Lower leg skin (tissue), 4 donors: ENCODE data around the gene MALSU1. TPM values are rescaled to one million over a fixed set of nuclear protein-coding genes. Genes with fewer than 3 reads are reported as not detected.

Experiments used
- DNase-seq, 2 donors: peaks; one replicate each; pipeline ENCODE4 v3.0.0-alpha.2; 2019; ENCODE audit warnings: low spot score in 2 of 2
- H3K4me3 ChIP-seq: fragments of 200-600 bp; sonication (generic); 2 replicates; pipeline ENCODE4 v1.5.1; 2017; ENCODE audit warnings: mild to moderate bottlenecking, low read depth; ENCODE audit not compliant: poor library complexity, severe bottlenecking
- POLR2A ChIP-seq, 2 donors: fragments of 450-650 bp; IDR thresholded peaks; one replicate each; pipeline ENCODE4 v1.6.1; 2016 to 2017; ENCODE audit warnings: antibody characterized with exemption in 2 of 2, mild to moderate bottlenecking in 1 of 2, moderate library complexity in 1 of 2
- WGBS, 2 donors: methylation state at CpG; one replicate each; pipeline ENCODE4 v1.1.5; 2018; 5-methylcytosine and 5-hydroxymethylcytosine counted together
- intact Hi-C: fragments of 100-400 bp; cut with DNase I; formaldehyde crosslinking; loops from one replicate; pipeline ENCODE4 v1.15.0; 2023; ENCODE audit warnings: low total_unique reads
- total RNA-seq, 4 donors: library from RNA; depleted of rRNA; stranded (reverse); fragments of >200 nt; gene quantifications; one replicate each; pipeline ENCODE4 v1.1.0, GENCODE V29; 2016
- TF ChIP-seq, protein P1 (sequence below), 3 donors: fragments of 450-650 bp; IDR thresholded peaks; one replicate each; pipeline ENCODE4 v1.5.1; 2016; ENCODE audit warnings: antibody characterized with exemption in 3 of 3, mild to moderate bottlenecking in 3 of 3, moderate library complexity in 2 of 3

MALSU1 gene
- total RNA-seq, 4 donors from 2014 or later = 32.1 to 47.6 (median 35.2) TPM

DNA sequence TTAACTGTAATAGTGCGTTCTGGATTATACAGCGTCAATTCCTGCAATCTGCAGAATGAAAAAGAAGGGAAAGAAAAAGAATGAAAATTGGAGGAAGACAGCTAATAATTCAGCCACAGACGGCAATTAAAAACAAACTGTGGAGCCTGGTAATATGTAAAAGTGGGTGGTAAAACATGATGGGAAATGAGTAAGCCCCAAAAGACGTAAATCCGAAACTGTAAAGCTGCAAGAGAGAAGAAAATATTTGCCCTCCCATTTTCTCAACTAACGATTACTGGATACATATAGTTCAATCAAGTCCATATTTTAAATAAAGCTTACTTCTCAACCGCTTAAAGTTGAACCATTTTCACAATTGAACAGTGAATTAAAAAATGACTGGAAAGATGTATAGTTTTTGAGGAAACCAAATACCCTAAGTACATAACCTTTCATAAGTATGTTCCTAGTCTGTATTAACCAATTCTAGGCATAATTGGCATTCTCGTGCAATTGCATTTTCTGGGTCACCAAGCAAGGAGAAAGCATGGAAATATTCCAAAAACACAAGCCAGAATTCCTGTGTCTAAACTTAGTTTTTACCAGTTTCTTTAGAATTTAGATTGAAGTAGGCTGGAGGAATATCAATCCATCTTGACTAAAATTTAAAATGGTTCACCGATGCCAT lies 44.8 kb downstream of the MALSU1 start:
- TF ChIP-seq, protein P1, sequence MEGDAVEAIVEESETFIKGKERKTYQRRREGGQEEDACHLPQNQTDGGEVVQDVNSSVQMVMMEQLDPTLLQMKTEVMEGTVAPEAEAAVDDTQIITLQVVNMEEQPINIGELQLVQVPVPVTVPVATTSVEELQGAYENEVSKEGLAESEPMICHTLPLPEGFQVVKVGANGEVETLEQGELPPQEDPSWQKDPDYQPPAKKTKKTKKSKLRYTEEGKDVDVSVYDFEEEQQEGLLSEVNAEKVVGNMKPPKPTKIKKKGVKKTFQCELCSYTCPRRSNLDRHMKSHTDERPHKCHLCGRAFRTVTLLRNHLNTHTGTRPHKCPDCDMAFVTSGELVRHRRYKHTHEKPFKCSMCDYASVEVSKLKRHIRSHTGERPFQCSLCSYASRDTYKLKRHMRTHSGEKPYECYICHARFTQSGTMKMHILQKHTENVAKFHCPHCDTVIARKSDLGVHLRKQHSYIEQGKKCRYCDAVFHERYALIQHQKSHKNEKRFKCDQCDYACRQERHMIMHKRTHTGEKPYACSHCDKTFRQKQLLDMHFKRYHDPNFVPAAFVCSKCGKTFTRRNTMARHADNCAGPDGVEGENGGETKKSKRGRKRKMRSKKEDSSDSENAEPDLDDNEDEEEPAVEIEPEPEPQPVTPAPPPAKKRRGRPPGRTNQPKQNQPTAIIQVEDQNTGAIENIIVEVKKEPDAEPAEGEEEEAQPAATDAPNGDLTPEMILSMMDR (IDR thresholded peaks at IDR 0.05) = no peak
- no peak for TF ChIP-seq POLR2A (IDR thresholded peaks at IDR 0.05)
- 93 to 94% methylated on average over 9 of the region's 9 CpGs for WGBS, 2 donors
- DNase-seq = no peak

DNA sequence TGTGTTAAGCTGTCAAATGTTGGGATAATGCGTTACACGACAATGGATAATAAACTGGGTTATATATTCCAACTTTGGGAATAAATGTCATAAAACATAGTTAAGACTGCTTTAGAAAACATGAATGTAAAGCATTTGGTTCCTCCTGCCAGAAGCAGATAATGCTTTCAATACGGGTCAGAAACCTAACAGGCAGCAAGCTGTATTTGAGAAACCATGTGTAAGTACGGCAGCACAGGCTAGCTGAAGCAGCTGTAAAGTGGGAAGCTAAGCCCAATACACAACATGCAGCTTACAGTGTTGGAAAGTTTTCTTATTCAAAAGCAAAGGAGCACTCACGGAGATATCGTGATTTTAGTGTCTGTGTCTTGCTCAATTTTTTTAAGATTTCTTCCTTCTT lies 46.5 kb downstream of the MALSU1 start:
- 78 to 81% methylated on average over 6 of the region's 6 CpGs for WGBS, 2 donors
- no peak for TF ChIP-seq POLR2A (IDR thresholded peaks at IDR 0.05)
- TF ChIP-seq, protein P1 (IDR thresholded peaks at IDR 0.05) = no peak
- no peak for DNase-seq
- intact Hi-C loops = no loop called here
- H3K4me3 ChIP-seq = no peak overlapping the region

More for the DNA sequence above, 44.8 kb downstream of the MALSU1 start:
- intact Hi-C loops = no loop called here
- no peak overlapping the region for H3K4me3 ChIP-seq

DNA sequence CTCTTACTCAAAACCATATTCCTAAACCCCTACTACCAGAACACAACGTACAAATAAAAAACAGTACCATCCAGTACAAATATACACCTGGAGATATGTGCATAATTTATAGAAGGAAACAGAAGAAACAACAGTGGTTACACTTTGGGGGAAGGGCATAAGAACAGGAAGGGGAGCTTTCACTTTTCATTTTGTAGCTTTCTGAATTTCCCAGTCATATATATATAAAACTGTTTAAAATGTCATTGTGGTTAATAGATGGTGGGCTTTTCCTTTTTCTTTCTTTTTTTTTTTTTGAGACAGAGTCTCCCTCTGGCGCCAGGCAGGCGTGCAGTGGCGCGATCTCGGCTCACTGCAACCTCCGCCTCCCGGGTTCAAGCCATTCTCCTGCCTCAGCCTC lies 47.2 kb downstream of the MALSU1 start:
- H3K4me3 ChIP-seq = no peak overlapping the region
- intact Hi-C loops = no loop called here
- no peak for TF ChIP-seq POLR2A (IDR thresholded peaks at IDR 0.05)
- TF ChIP-seq, protein P1 (IDR thresholded peaks at IDR 0.05) = no peak
- no peak for DNase-seq
- WGBS, 2 donors = 76 to 89% methylated on average over 8 of the region's 8 CpGs

DNA sequence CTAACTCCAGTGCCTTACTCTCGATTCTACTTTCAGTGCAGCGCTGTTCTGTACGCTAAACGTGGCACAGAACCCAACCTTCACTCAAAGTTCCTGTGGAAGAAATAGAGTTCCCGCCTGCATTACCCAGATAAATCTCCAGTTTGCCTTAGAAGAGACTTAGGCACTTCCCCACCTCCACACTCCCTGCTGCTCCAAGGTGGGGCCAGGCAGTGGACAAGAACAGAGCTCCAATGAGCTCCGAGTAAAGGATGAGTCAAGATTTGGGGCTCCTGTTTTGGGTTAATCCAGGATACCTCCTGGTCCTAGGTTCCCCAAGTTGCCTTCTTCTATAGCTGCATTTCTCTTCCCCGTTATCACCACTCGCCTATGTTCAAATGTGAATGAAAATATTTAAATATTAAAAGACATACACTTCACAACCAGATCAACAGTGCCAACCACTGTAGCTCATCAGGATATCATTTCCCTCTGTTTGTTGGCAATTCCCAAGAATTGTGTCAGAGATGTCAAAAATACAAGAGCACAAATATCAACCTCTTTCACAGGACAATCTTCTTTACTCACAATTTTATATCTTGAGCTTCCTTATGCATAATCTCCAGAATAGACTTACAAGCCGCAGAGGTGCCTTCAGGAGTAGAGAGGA lies 48.0 kb downstream of the MALSU1 start:
- 85 to 89% methylated on average over 9 of the region's 9 CpGs for WGBS, 2 donors
- H3K4me3 ChIP-seq = no peak overlapping the region
- intact Hi-C loops = no loop called here
- no peak for DNase-seq
- no peak for TF ChIP-seq POLR2A (IDR thresholded peaks at IDR 0.05)
- TF ChIP-seq, protein P1 (IDR thresholded peaks at IDR 0.05) = no peak

DNA sequence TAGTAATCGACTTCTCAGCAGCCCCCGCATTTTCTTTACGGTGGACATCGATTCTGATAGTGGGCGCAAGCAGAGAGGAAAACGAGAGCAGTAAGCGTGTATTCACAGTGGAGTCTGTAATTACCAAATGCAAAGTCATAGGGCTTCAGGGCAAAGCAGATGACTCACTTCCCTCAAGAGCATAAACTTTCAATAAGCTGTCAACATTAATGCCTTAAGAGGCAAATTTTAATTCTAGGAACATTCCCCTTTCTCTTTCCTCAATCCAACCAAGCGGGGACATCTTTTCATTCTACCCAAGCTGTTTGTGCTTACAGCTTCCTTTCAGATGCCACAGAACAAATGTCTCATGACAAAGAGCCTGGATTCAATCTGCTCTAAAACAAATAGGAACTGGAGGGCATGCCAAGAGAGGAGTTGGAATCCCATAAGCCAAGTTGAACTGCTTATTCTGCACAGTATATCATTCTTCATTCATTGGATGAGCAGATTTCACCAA lies 48.6 kb downstream of the MALSU1 start:
- H3K4me3 ChIP-seq = no peak overlapping the region
- WGBS, 2 donors = 28 to 31% methylated on average over 8 of the region's 8 CpGs
- DNase-seq = no peak
- intact Hi-C loops = no loop called here
- no peak for TF ChIP-seq POLR2A (IDR thresholded peaks at IDR 0.05)
- TF ChIP-seq, protein P1 (IDR thresholded peaks at IDR 0.05) = no peak
